WERI-Rb-1 (cell line): Measurements from ENCODE around the gene ZNF142.

Experiments used
- DNase-seq: peaks from one replicate; pipeline ENCODE4 v3.0.0-alpha.2; 2020
- H3K27ac ChIP-seq: fragments of 250-450 bp; sonication (Bioruptor Pico); 2 replicates; pipeline ENCODE4 v1.5.1; 2020; ENCODE audit warnings: mild to moderate bottlenecking, moderate library complexity
- H3K27me3 ChIP-seq: fragments of 250-450 bp; sonication (Bioruptor Pico); 2 replicates; pipeline ENCODE4 v1.5.1; 2021; ENCODE audit warnings: mild to moderate bottlenecking, low read depth, moderate library complexity; ENCODE audit not compliant: insufficient read depth, severe bottlenecking
- H3K36me3 ChIP-seq: fragments of 250-450 bp; sonication (Bioruptor Pico); 2 replicates; pipeline ENCODE4 v1.5.1; 2020; ENCODE audit warnings: mild to moderate bottlenecking, moderate library complexity
- H3K4me3 ChIP-seq: 2 replicates; pipeline ENCODE4 v1.5.1; 2011; ENCODE audit warnings: low read depth, mild to moderate bottlenecking, control low read depth, low read length
- H3K9me3 ChIP-seq: fragments of 250-450 bp; sonication (Bioruptor Pico); 2 replicates; pipeline ENCODE4 v1.5.1; 2021; ENCODE audit warnings: mild to moderate bottlenecking, moderate library complexity; ENCODE audit not compliant: severe bottlenecking
- CTCF ChIP-seq: IDR thresholded peaks from 2 replicates; pipeline ENCODE4 v1.5.1; 2011; ENCODE audit warnings: low read depth, mild to moderate bottlenecking, control low read depth, inconsistent platforms, low read length

The ZNF142 gene

GRCh38 chr2:218645126-218645525 lies 14.3 kb downstream of the ZNF142 start:
- Histone ChIP-seq H3K27ac (no peak overlapping the region), H3K9me3 (no peaks in the 10 kb centered on the region), H3K27me3 (no peaks in the 10 kb centered on the region), H3K36me3 (peaks cover 95% of the 10 kb centered on the region), H3K4me3 (no peak overlapping the region)
- DNase-seq = no peak
- no peak for TF ChIP-seq CTCF

DNA sequence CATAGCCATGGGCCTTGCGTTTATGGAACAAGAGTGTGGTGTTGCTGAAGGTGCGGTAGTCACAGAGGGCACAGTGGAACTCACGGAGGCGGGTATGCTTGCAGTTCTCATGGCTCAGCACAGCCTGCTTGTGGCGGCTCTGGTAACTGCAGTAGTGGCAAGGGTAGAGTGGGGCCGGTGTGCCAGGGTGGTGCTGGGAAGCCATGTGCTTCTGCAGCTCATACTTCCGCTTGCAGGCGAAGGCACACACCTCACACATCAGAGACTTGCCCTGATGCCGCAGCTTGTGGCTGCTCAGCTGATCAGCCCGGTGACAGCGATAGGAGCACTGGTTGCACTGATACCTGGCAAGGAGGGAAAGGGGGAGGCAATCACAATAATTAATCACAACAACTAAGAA lies 14.7 kb downstream of the ZNF142 start:
- Histone ChIP-seq H3K4me3 (no peak overlapping the region), H3K27ac (no peak overlapping the region), H3K9me3 (no peaks in the 10 kb centered on the region), H3K36me3 (peaks cover 93% of the 10 kb centered on the region), H3K27me3 (no peaks in the 10 kb centered on the region)
- 0 out of 2 replicates have a peak, but pooled peaks have one; percentile 11 for TF ChIP-seq CTCF
- DNase-seq = no peak

GRCh38 chr2:218643751-218644310 lies 15.6 kb downstream of the ZNF142 start:
- no peaks in the 10 kb centered on the region for H3K9me3 ChIP-seq
- no peaks in the 10 kb centered on the region for H3K27me3 ChIP-seq
- no peak overlapping the region for H3K27ac ChIP-seq
- TF ChIP-seq CTCF = no peak
- H3K4me3 ChIP-seq = no peak overlapping the region
- H3K36me3 ChIP-seq = peaks cover 90% of the 10 kb centered on the region
- no peak for DNase-seq

GRCh38 chr2:218642786-218643185 lies 16.6 kb downstream of the ZNF142 start:
- no peak for DNase-seq
- H3K4me3 ChIP-seq = no peak overlapping the region
- H3K27me3 ChIP-seq = no peaks in the 10 kb centered on the region
- TF ChIP-seq CTCF = no peak
- H3K9me3 ChIP-seq = no peaks in the 10 kb centered on the region
- peaks cover 90% of the 10 kb centered on the region for H3K36me3 ChIP-seq
- no peak overlapping the region for H3K27ac ChIP-seq

DNA sequence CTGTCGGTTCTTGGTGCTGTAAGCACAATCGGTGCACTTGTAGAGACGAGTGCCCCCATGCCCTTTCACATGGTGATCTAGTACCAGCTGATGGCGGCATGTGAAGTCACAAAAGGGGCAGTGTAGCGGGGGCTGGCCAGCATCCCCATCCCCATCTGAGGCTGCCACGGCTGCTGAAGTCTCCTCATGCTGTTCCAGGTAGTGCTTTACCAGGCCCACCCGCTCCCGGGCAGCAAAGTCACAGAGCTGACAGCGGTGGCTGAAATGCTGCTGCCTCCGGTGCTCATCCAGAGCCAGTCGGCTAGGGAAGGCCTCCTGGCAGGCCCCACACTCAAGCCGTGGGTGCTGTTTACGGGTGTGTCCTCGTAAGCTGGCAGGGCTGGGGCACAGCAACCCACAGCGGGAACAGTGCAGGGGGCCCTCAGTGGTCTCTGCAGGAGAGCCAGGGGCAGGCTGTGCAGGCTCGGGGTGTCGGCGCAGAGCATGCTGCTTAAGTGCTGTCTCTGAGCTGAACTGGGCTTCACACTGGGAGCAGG lies 17.2 kb downstream of the ZNF142 start:
- DNase-seq = no peak
- no peak overlapping the region for H3K27ac ChIP-seq
- no peak for TF ChIP-seq CTCF
- H3K27me3 ChIP-seq = no peaks in the 10 kb centered on the region
- H3K36me3 ChIP-seq = peaks cover 92% of the 10 kb centered on the region
- no peak overlapping the region for H3K4me3 ChIP-seq
- H3K9me3 ChIP-seq = no peaks in the 10 kb centered on the region

DNA sequence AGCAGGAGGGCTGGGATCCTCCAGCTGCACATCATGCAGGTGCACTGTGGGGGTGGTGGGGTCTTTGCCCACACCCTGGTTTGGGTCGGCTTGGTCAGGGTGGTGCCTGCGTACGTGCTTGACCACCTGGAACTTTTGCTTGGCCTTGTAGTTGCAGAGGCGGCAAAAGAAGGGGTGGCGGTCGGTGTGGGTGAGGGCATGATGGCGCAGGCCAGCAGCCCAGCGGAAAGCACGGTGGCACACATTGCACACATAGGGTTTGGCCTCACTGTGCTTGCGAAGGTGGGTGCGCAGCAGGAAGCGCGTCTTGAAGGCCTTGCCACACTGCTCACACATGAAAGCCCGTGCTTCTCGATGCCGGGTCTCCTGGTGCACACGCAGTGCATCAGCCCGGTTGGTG lies 21.1 kb downstream of the ZNF142 start:
- peaks cover 90% of the 10 kb centered on the region for H3K36me3 ChIP-seq

More for the DNA sequence above, 21.1 kb downstream of the ZNF142 start:
- no peak for TF ChIP-seq CTCF
- DNase-seq = no peak
- Histone ChIP-seq H3K9me3 (no peaks in the 10 kb centered on the region), H3K27me3 (no peaks in the 10 kb centered on the region), H3K4me3 (no peak overlapping the region), H3K27ac (no peak overlapping the region)
